Fibroblast of lung (primary cell): ENCODE results near the gene S100A11.

Experiments
- EZH2 ChIP-seq: IDR thresholded peaks from 2 replicates; pipeline ENCODE4 v1.5.1; 2012; ENCODE audit warnings: low read length, control low read depth, mild to moderate bottlenecking; ENCODE audit errors: missing control alignments
- TF ChIP-seq, protein P1 (sequence below), 2 donors: IDR thresholded peaks in 1 of 2; conservative IDR thresholded peaks in 1 of 2; 1 replicate in 1 of 2; 2 replicates in 1 of 2; pipeline ENCODE4 v1.5.1; 2011 to 2012; ENCODE audit warnings: low read length in 2 of 2, control low read depth in 1 of 2, inconsistent platforms in 1 of 2, low read depth in 1 of 2, mild to moderate bottlenecking in 1 of 2

DNA sequence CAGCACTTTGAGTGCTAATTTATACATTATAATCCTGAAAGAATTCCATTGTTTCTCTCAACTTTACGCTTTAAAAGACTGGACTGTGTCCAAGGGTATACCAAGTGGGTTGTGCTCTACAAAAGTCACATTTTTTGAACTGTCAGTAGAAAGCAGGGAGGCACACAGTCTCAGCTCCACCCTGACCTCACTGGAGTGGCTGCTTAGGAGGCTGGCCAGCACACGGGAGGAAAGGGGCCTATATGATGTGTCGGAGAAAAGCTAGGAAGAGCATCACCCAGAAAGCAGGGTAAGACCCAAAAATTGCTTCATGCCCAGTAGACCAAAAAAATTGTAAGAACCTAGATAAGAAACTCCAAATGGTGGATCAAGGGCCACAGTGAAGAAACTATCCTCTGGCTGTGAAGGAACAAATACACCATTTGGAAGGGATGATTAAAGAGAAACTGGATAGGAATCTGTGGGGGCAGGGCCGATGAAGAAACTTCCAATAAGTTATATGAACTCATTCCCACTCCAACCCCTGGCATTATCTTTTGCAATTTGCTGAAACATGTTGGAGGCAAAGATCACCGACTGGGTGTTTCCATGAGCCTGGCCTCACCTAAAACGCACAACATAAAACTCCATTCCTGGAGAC lies 45.0 kb downstream of the S100A11 start:
- TF ChIP-seq, protein P1, sequence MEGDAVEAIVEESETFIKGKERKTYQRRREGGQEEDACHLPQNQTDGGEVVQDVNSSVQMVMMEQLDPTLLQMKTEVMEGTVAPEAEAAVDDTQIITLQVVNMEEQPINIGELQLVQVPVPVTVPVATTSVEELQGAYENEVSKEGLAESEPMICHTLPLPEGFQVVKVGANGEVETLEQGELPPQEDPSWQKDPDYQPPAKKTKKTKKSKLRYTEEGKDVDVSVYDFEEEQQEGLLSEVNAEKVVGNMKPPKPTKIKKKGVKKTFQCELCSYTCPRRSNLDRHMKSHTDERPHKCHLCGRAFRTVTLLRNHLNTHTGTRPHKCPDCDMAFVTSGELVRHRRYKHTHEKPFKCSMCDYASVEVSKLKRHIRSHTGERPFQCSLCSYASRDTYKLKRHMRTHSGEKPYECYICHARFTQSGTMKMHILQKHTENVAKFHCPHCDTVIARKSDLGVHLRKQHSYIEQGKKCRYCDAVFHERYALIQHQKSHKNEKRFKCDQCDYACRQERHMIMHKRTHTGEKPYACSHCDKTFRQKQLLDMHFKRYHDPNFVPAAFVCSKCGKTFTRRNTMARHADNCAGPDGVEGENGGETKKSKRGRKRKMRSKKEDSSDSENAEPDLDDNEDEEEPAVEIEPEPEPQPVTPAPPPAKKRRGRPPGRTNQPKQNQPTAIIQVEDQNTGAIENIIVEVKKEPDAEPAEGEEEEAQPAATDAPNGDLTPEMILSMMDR (conservative IDR thresholded peaks at IDR 0.05 in 1 of 2, IDR thresholded peaks at IDR 0.05 in 1 of 2; ENCODE audit: low read depth in 1 of 2, low read length in 2 of 2) = no peak
- TF ChIP-seq EZH2 = no peak
